Peyer's patch (tissue), 4 donors: ENCODE measurements around the gene PDK2.

Experiments
- CTCF ChIP-seq, 6 experiments: fragments of 450-650 bp in 4 of 6; fragments of 200-600 bp in 2 of 6; sonication (generic) in 1 of 6; IDR thresholded peaks; one replicate each; pipeline ENCODE4 v1.5.1; 2017 to 2019; ENCODE audit warnings: antibody characterized with exemption in 6 of 6, mild to moderate bottlenecking in 3 of 6, moderate library complexity in 1 of 6
- POLR2A ChIP-seq, 2 donors: fragments of 450-650 bp; IDR thresholded peaks; one replicate each; pipeline ENCODE4 v1.5.1; 2017; ENCODE audit warnings: antibody characterized with exemption in 2 of 2, mild to moderate bottlenecking in 2 of 2, moderate library complexity in 2 of 2

GRCh38 chr17:50155115-50155819, 60.1 kb downstream of the PDK2 start:
- TF ChIP-seq CTCF (IDR thresholded peaks at IDR 0.05), result no peak
- no peak for TF ChIP-seq POLR2A (IDR thresholded peaks at IDR 0.05)
